ENCODE data around the gene PEX10.

DNA sequence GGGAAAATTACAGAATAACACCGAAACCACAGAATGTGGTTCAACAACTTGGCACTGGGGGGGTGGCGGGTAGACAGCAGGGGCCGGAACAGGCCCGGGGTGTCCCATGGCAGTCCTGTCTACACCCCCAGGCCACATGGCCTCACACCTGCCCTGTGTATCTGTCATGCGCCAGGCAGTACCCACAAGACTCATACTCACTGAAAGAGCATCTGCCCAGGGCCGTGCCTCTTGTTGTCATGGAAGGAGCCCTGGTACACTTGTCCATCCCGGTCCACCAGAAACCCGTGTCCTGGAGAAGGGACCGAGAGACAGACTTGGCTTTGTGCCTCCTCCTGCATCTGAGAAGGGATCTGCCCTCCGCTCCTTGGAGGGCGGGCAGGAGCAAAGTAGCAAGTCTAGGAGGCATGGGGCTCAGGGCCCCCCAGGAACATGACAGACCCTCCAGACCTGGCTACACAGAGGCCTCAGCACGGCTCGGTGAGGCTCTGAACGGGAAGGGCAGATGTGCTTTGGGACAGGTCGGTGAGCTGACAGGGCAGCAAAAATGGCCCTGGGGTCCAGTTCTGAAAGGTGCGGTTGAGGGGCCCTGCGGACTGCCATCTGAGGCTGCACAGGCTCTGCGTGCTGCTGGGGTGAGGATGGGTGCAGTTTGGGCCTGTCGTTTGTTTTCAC, 26.6 kb downstream of the PEX10 start:
- TF ChIP-seq, protein P1, sequence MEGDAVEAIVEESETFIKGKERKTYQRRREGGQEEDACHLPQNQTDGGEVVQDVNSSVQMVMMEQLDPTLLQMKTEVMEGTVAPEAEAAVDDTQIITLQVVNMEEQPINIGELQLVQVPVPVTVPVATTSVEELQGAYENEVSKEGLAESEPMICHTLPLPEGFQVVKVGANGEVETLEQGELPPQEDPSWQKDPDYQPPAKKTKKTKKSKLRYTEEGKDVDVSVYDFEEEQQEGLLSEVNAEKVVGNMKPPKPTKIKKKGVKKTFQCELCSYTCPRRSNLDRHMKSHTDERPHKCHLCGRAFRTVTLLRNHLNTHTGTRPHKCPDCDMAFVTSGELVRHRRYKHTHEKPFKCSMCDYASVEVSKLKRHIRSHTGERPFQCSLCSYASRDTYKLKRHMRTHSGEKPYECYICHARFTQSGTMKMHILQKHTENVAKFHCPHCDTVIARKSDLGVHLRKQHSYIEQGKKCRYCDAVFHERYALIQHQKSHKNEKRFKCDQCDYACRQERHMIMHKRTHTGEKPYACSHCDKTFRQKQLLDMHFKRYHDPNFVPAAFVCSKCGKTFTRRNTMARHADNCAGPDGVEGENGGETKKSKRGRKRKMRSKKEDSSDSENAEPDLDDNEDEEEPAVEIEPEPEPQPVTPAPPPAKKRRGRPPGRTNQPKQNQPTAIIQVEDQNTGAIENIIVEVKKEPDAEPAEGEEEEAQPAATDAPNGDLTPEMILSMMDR (IDR thresholded peaks at IDR 0.05) = no peak
- TF ChIP-seq POLR2A (IDR thresholded peaks at IDR 0.05) = no peak
